ENCODE results near the gene RNF168. TPM values are rescaled to one million over a fixed set of nuclear protein-coding genes. Genes with fewer than 3 reads are reported as not detected.
"Not testable (repeated sequence)": the region's sequence is repeated elsewhere in the genome, so short reads cannot be mapped to it uniquely, and the experiment has no call there.

Gene RNF168
- total RNA-seq, 1 experiment from 2014 or later, result 35.4 TPM

GRCh38 chr3:196537319-196537984 is 33.9 kb upstream of the RNF168 start:
- Histone ChIP-seq H3K36me3 (ENCODE audit: insufficient read depth, low read length) (no peaks in the 10 kb centered on the region), H3K27me3 (ENCODE audit: low read length) (no peaks in the 10 kb centered on the region), H3K9me3 (ENCODE audit: low read length) (no peaks in the 10 kb centered on the region), H4K20me1 (ENCODE audit: insufficient read depth, low read depth, low read length) (no peaks in the 10 kb centered on the region), H3K27ac (ENCODE audit: low read length) (no peak overlapping the region), H3K4me1 (ENCODE audit: low read length) (no peaks in the 10 kb centered on the region), H3K9ac (ENCODE audit: low read length) (no peak overlapping the region), H3K4me2 (ENCODE audit: low read depth, low read length, poor library complexity, severe bottlenecking) (no peak overlapping the region), H2AFZ (ENCODE audit: low read length) (no peak overlapping the region), H3K4me3 (ENCODE audit: low read length) (no peak overlapping the region), H3K79me2 (ENCODE audit: low read length) (no peaks in the 10 kb centered on the region), H3K9me2 (replicated peaks; ENCODE audit: insufficient read depth, low read length) (no peaks in the 10 kb centered on the region)
- peak; percentile 70 for DNase-seq

- peaks cover 9% of the 10 kb centered on the region for H3K4me1 ChIP-seq (ENCODE audit: low read length)
- H3K79me2 ChIP-seq (ENCODE audit: low read length), result no peaks in the 10 kb centered on the region
- H3K9me2 ChIP-seq (replicated peaks; ENCODE audit: insufficient read depth, low read length), result no peaks in the 10 kb centered on the region
- no peak overlapping the region for H3K9ac ChIP-seq (ENCODE audit: low read length)
- H4K20me1 ChIP-seq (ENCODE audit: insufficient read depth, low read depth, low read length), result no peaks in the 10 kb centered on the region
- no peak overlapping the region for H3K4me3 ChIP-seq (ENCODE audit: low read length)
- no peak overlapping the region for H2AFZ ChIP-seq (ENCODE audit: low read length)
- no peak overlapping the region for H3K4me2 ChIP-seq (ENCODE audit: low read depth, low read length, poor library complexity, severe bottlenecking)
- no peaks in the 10 kb centered on the region for H3K9me3 ChIP-seq (ENCODE audit: low read length)
- no peaks in the 10 kb centered on the region for H3K27me3 ChIP-seq (ENCODE audit: low read length)
- no peak for DNase-seq
- H3K27ac ChIP-seq (ENCODE audit: low read length), result no peak overlapping the region
- no peaks in the 10 kb centered on the region for H3K36me3 ChIP-seq (ENCODE audit: insufficient read depth, low read length)
Observed at GRCh38 chr3:196533260-196533681, 29.7 kb upstream of the RNF168 start.

DNA sequence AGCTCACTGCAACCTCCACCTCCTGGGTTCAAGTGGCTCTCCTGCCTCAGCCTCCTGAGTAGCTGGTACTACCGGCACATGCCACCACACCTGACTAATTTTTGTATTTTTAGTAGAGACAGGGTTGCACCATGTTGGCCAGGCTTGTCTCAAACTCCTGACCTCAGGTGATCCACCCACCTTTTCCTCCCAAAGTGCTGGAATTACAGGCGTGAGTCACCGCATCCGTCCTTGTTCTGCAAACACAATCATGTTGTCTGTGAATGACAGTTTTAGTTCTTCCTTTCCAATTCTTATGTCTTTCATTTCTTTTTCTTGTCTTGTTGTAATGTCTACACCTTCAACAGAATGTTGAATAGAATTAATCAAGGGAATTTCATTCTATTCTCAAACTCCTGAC is 27.9 kb upstream of the RNF168 start:
- Histone ChIP-seq H2AFZ (ENCODE audit: low read length) (no peak overlapping the region), H3K27me3 (ENCODE audit: low read length) (no peaks in the 10 kb centered on the region)

GRCh38 chr3:196528639-196529233 is 25.2 kb upstream of the RNF168 start:
- Histone ChIP-seq H3K9me3 (ENCODE audit: low read length) (no peaks in the 10 kb centered on the region), H4K20me1 (ENCODE audit: insufficient read depth, low read depth, low read length) (no peaks in the 10 kb centered on the region), H2AFZ (ENCODE audit: low read length) (peak overlapping the region; percentile 89), H3K4me1 (ENCODE audit: low read length) (peaks cover 16% of the 10 kb centered on the region), H3K4me2 (ENCODE audit: low read depth, low read length, poor library complexity, severe bottlenecking) (peak overlapping the region; percentile 86), H3K27me3 (ENCODE audit: low read length) (no peaks in the 10 kb centered on the region), H3K36me3 (ENCODE audit: insufficient read depth, low read length) (no peaks in the 10 kb centered on the region), H3K79me2 (ENCODE audit: low read length) (no peaks in the 10 kb centered on the region), H3K4me3 (ENCODE audit: low read length) (peak overlapping the region; percentile 73), H3K27ac (ENCODE audit: low read length) (no peak overlapping the region), H3K9ac (ENCODE audit: low read length) (peak overlapping the region; percentile 77), H3K9me2 (replicated peaks; ENCODE audit: insufficient read depth, low read length) (no peaks in the 10 kb centered on the region)
- peak; percentile 96 for DNase-seq

More for the DNA sequence above, 27.9 kb upstream of the RNF168 start:
- peaks cover 16% of the 10 kb centered on the region for H3K4me1 ChIP-seq (ENCODE audit: low read length)
- no peaks in the 10 kb centered on the region for H3K36me3 ChIP-seq (ENCODE audit: insufficient read depth, low read length)
- no peaks in the 10 kb centered on the region for H3K79me2 ChIP-seq (ENCODE audit: low read length)
- H3K4me2 ChIP-seq (ENCODE audit: low read depth, low read length, poor library complexity, severe bottlenecking), result no peak overlapping the region
- H3K9me3 ChIP-seq (ENCODE audit: low read length), result no peaks in the 10 kb centered on the region
- H4K20me1 ChIP-seq (ENCODE audit: insufficient read depth, low read depth, low read length), result no peaks in the 10 kb centered on the region
- H3K27ac ChIP-seq (ENCODE audit: low read length), result no peak overlapping the region
- no peaks in the 10 kb centered on the region for H3K9me2 ChIP-seq (replicated peaks; ENCODE audit: insufficient read depth, low read length)
- no peak overlapping the region for H3K9ac ChIP-seq (ENCODE audit: low read length)
- no peak for DNase-seq
- no peak overlapping the region for H3K4me3 ChIP-seq (ENCODE audit: low read length)

DNA sequence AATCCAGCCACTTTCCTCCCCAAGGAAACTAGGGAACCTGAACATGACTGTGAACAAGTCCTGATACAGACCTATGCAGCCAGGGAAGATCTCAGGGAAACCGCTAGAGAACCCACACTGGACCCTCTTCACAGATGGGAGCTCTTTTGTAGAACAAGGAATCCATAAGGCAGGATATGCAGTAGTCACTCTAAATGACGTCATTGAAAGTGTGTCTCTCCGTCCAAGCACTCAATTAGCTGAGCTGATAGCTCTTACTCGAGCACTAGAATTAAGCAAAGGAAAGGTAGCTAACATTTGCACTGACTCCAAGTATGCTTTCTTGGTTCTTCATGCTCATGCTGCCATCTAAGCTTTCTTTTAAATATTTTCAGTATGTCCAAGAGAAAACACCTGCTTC is 21.6 kb upstream of the RNF168 start:
- Histone ChIP-seq H2AFZ (ENCODE audit: low read length) (no peak overlapping the region), H3K27ac (ENCODE audit: low read length) (no peak overlapping the region), H4K20me1 (ENCODE audit: insufficient read depth, low read depth, low read length) (no peaks in the 10 kb centered on the region), H3K4me3 (ENCODE audit: low read length) (no peak overlapping the region), H3K9ac (ENCODE audit: low read length) (no peak overlapping the region), H3K27me3 (ENCODE audit: low read length) (peaks cover 2% of the 10 kb centered on the region; the same call in 1 of the 2 replicates), H3K79me2 (ENCODE audit: low read length) (no peaks in the 10 kb centered on the region), H3K9me2 (replicated peaks; ENCODE audit: insufficient read depth, low read length) (no peaks in the 10 kb centered on the region), H3K9me3 (ENCODE audit: low read length) (peaks cover 7% of the 10 kb centered on the region), H3K4me2 (ENCODE audit: low read depth, low read length, poor library complexity, severe bottlenecking) (no peak overlapping the region), H3K36me3 (ENCODE audit: insufficient read depth, low read length) (no peaks in the 10 kb centered on the region; the same call in 1 of the 2 replicates), H3K4me1 (ENCODE audit: low read length) (peaks cover 16% of the 10 kb centered on the region)
- no peak for DNase-seq

DNA sequence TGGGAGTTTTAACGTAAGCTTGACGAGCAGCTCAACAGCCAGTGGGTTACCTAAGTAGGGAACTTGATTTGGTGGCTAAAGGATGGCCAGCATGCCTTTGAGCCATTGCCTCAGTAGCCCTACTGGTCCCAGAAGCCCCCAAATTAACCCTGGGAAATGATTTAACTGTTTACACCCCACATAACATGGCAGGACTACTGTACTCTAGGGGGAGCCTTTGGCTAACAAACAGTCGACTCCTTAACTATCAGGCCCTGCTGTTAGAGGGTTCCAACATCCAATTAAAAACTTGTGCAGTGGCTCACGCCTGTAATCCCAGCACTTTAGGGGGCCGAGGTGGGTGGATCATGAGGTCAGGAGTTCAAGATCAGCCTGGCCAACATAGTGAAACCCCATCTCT is 21.0 kb upstream of the RNF168 start:
- Histone ChIP-seq H3K4me2 (ENCODE audit: low read depth, low read length, poor library complexity, severe bottlenecking) (no peak overlapping the region), H3K9ac (ENCODE audit: low read length) (no peak overlapping the region), H3K9me2 (replicated peaks; ENCODE audit: insufficient read depth, low read length) (no peaks in the 10 kb centered on the region), H3K36me3 (ENCODE audit: insufficient read depth, low read length) (no peaks in the 10 kb centered on the region; the same call in 1 of the 2 replicates), H3K4me1 (ENCODE audit: low read length) (peaks cover 16% of the 10 kb centered on the region), H3K79me2 (ENCODE audit: low read length) (no peaks in the 10 kb centered on the region), H3K4me3 (ENCODE audit: low read length) (no peak overlapping the region), H2AFZ (ENCODE audit: low read length) (no peak overlapping the region), H4K20me1 (ENCODE audit: insufficient read depth, low read depth, low read length) (no peaks in the 10 kb centered on the region), H3K27ac (ENCODE audit: low read length) (no peak overlapping the region), H3K27me3 (ENCODE audit: low read length) (peaks cover 2% of the 10 kb centered on the region; the same call in 1 of the 2 replicates), H3K9me3 (ENCODE audit: low read length) (peaks cover 13% of the 10 kb centered on the region)
- peak; percentile 58 for DNase-seq

- H3K9ac ChIP-seq (ENCODE audit: low read length), result no peak overlapping the region
- no peak overlapping the region for H3K4me2 ChIP-seq (ENCODE audit: low read depth, low read length, poor library complexity, severe bottlenecking)
- no peak overlapping the region for H3K4me3 ChIP-seq (ENCODE audit: low read length)
- no peak for DNase-seq
- no peaks in the 10 kb centered on the region for H3K9me2 ChIP-seq (replicated peaks; ENCODE audit: insufficient read depth, low read length)
- H4K20me1 ChIP-seq (ENCODE audit: insufficient read depth, low read depth, low read length), result no peaks in the 10 kb centered on the region
- H3K27ac ChIP-seq (ENCODE audit: low read length), result no peak overlapping the region
- H3K79me2 ChIP-seq (ENCODE audit: low read length), result no peaks in the 10 kb centered on the region
- peaks cover 2% of the 10 kb centered on the region; the same call in 1 of the 2 replicates for H3K27me3 ChIP-seq (ENCODE audit: low read length)
- peaks cover 14% of the 10 kb centered on the region for H3K4me1 ChIP-seq (ENCODE audit: low read length)
- no peaks in the 10 kb centered on the region; the same call in 1 of the 2 replicates for H3K36me3 ChIP-seq (ENCODE audit: insufficient read depth, low read length)
- peaks cover 15% of the 10 kb centered on the region for H3K9me3 ChIP-seq (ENCODE audit: low read length)
- no peak overlapping the region; the same call in 1 of the 2 replicates for H2AFZ ChIP-seq (ENCODE audit: low read length)
Observed at GRCh38 chr3:196523841-196524240, 20.3 kb upstream of the RNF168 start.

GRCh38 chr3:196521291-196521690 is 17.7 kb upstream of the RNF168 start:
- H3K9me2 ChIP-seq (replicated peaks; ENCODE audit: insufficient read depth, low read length); H3K27me3 ChIP-seq (ENCODE audit: low read length); H3K4me3 ChIP-seq (ENCODE audit: low read length); H3K79me2 ChIP-seq (ENCODE audit: low read length); H3K36me3 ChIP-seq (ENCODE audit: insufficient read depth, low read length); H2AFZ ChIP-seq (ENCODE audit: low read length); H4K20me1 ChIP-seq (ENCODE audit: insufficient read depth, low read depth, low read length); DNase-seq; H3K9ac ChIP-seq (ENCODE audit: low read length); H3K27ac ChIP-seq (ENCODE audit: low read length); H3K4me2 ChIP-seq (ENCODE audit: low read depth, low read length, poor library complexity, severe bottlenecking): not testable (repeated sequence)
- Histone ChIP-seq H3K9me3 (ENCODE audit: low read length) (peaks cover 15% of the 10 kb centered on the region), H3K4me1 (ENCODE audit: low read length) (peaks cover 26% of the 10 kb centered on the region)
